Activated CD4-positive, CD25-positive, alpha-beta regulatory T cell (primary cell): Measurements from ENCODE around the gene JOSD1.

Experiments
- DNase-seq, 4 experiments: peaks; one replicate each; lab custom pipeline; 2025; lab: John Stamatoyannopoulos, UW

JOSD1 gene

DNA sequence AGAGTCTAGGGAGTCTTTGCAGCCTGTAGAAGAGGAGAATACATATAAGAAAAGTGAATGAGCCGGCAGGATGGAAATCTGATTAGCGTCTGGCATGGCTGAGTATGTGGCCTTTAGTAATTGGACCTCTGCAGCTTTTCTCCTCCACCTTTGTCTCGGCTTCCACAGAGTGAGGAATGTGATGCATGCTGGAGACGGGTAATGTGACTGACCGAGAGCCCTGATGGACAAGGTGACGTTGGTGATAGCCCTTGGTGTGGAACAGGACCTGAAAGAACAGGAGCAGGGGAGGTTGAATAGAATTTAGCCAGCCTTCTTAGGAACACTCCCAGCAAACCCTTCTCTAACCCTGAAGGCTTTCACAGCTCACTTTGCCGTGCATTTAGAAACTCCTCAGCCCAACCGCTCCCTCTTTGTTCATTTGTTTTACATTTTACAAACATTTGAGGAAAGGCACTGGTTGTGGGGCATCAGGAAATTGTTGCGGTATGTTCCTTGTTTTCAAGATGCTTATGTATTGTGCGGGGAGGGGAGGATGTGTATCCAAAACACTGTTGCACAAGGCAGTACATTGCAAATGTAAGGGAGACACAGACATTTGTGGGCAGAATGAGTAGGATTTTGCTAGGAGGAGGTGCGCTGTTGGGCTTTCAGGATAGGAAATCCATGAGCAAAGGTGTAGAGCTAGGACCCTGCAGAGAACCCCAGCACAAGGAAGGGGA, 11.9 kb upstream of the JOSD1 start:
- no peak for DNase-seq

- DNase-seq, result no peak
Measured at GRCh38 chr22:38710866-38711265, 10.1 kb upstream of the JOSD1 start.

DNA sequence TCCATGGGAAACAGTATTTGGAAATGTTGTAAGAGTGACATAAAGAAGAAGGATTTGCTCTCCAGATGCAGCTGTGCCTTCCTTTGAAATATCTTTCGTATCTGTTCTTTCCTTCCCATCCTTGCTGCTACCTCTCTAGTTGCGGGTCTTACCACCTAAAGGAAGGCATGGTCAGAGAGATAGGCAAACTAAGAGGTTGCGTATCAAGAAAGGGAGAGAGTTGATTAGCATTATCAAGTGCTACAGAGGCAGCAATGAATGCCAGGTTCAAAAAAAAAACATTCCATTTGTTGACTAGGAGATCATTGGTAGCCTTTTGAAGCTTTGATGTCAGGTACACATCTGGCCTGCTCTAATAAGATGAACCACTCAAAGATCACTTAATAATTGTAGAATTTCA, 9.6 kb upstream of the JOSD1 start:
- DNase-seq, result no peak

DNA sequence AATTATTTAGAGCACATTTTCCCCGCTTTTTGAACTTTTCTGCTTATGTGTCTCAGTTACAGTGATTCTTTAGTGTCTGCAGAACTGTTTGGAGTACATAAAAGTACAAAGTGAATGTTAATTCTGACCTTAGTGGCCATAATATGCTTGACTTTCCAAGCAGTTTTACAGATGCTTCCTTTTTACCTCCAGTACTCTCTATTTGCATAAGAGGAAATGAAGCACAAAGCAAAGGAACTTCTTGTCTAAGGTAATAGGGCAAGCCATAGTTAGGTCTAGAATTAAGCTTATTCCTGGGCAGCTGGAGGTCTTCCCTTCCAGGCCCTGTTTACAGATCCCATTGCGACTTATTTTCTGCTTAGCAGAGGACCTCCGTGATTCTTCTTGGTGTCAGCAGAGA, 8.6 kb upstream of the JOSD1 start:
- no peak for DNase-seq

DNA sequence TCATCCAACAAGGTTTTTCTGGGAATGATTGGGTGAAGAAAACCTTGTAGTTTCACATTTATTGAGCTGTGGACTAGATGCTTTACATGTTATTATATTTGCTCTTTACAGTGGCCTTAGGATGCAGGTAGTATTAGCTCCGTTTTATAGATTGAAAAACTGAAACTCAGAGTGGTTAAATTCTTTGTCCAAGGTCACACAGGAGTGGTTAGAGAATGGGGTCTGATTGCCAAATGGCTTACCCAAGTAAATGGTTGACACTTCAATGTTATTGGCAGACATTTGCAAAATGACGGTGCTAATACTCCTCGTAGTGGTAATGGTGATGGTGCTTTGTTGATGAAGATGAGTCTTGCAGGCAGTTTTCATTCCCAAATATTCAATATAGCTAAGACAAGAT, 7.2 kb upstream of the JOSD1 start:
- no peak for DNase-seq

GRCh38 chr22:38707346-38707745, 6.6 kb upstream of the JOSD1 start:
- DNase-seq, result no peak

DNA sequence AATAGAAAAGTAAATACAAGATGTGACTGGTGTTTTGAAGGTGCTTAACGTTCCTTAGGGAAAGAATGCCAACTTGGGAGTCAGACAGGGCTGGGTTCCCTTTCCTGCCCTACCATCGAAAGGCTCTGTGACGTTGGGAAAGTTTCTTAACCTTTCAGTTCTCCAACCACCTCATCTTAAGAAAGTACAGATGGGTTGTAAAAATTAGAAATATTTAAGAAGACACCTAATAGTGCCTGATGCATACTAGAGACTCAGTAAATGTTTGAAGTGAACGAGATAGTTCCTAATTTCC, 6.1 kb upstream of the JOSD1 start:
- no peak for DNase-seq

GRCh38 chr22:38706101-38706900, 5.6 kb upstream of the JOSD1 start:
- peak in 1 of 4 experiments; percentile 26 for DNase-seq

DNA sequence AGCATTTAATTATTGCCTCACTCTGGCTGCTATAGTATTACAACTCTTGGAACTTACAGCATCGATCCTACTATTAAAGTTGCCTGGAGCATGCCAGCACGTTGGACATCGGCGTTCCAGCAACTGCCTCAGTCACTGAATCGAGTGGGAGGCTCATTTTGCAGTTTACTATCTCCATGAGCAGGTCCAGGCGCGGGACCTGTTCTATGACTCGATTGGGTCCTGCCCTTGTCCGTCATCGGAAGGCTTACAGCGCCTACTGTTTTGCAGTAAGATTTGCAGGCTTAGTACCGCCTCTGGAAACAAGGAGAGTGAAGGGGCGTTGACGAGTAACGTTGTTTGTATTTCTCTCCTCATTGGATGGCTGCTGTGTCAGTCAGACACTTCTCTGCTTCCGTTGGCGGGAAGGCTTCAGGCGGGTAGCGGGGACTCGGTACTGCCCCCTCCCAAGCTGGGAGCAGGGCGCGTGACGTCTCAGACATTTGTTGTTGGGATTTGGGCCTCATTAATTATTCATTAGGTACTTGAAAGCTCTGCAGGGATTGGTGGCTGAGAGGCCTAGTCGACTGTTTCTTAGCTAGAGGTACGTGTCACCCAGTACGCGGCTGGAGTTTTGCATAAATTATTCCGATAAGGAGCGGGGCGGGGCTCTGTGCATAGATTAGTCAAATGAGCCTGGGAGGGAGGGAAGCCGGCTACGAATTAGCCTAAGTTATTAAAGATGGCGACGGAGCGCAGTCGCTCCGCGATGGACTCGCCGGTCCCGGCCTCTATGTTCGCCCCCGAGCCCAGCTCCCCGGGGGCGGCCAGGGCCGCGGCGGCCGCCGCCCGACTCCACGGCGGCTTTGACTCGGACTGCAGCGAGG, 4.7 kb upstream of the JOSD1 start, which contains the start of gene GTPBP1:
Gene GTPBP1 (plus strand): TSS at position 710 of the 866 bp plus-strand sequence. CDS start 12 bp downstream, at position 722.
- peak; percentile 94 to 99 (median 98) for DNase-seq

DNA sequence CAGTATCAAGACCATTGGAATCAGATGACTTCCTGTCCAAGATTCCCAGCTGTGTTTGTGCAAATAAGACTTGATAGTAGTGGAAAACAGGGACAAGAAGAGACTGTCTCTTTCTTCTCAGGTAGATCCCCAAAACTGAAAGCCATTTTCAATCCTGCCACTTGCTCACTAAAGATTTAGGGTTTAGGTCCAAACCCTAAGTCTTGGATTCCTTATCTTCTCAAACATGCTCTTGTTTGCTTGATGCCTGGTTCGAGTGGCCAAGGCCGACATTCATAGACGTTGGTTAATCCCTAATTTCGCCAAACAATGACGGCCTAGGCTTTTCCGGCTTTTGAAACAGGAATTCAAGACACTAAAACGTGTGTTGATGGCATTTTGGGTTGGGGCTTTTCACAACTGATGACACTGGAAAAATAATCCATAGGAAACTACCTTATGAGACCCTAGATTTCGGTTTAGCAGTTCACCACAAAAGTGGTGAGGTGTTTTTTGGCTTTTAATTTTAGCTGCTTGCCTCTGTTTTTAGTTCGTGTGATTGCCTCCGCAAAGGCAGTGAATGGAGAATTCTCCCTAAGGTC, 4.0 kb upstream of the JOSD1 start:
- no peak for DNase-seq

DNA sequence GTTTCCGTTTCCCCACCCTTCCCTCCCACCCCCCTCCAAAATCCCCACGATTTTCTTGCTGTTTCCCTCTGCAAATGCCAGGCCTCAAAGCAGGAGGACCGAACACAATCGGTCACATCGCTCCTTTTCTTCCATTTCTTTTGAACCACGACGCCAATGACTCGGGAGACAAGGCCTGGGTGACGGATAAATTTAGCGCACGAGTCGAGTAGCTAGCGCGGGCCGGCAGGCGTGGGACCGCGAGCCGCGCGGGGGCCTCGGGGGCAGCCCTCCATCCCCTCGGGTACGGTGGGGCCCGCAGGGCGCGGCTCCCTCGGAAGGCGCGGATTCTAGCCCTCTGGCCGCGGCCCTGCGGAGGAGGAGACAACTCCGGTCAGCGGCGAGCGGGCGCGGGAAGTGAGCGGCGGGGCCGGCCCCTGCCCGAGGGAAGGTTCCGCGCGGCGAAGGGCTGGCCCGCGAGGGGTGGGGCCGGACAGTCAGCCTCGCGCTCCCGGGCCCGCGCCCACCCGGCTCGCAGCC, 414 bp downstream of the JOSD1 start:
- peak in 1 of 4 experiments; percentile 54 for DNase-seq

- DNase-seq, result no peak
Measured at GRCh38 chr22:38699784-38700183, 959 bp downstream of the JOSD1 start.

GRCh38 chr22:38699143-38699542, 1.6 kb downstream of the JOSD1 start:
- no peak for DNase-seq

GRCh38 chr22:38698407-38699094, 2.2 kb downstream of the JOSD1 start:
- no peak for DNase-seq

DNA sequence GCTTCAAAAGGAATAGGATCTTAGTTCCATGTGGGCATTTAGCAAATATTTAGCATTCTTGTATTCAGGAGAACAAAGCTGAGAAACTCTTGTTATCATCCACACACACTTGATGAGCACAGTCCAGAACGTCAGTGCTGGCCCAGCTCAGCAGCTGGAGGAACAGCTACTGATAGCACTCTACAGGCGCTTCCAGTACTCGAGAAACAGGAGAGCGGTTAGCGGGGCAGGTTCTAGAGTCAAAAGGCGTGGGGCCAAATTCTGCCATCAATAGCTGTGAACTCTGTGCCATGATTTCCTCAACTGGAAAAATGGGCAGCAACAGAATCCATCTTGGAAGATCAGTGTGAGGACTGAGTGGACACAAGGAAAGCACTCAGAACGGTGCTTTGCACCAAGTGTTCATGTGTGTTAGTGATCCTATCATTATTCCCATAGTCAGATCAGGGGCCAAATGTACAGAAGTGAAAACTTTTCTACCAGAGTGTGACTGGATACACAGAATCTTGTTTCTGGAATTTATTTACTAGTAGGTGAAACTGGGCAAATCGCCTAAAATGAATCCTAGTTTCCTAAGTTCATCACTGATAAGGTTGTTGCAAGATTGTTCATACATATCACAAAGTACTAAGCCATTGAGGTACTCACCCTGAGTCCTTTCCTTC, 3.2 kb downstream of the JOSD1 start:
- no peak for DNase-seq

DNA sequence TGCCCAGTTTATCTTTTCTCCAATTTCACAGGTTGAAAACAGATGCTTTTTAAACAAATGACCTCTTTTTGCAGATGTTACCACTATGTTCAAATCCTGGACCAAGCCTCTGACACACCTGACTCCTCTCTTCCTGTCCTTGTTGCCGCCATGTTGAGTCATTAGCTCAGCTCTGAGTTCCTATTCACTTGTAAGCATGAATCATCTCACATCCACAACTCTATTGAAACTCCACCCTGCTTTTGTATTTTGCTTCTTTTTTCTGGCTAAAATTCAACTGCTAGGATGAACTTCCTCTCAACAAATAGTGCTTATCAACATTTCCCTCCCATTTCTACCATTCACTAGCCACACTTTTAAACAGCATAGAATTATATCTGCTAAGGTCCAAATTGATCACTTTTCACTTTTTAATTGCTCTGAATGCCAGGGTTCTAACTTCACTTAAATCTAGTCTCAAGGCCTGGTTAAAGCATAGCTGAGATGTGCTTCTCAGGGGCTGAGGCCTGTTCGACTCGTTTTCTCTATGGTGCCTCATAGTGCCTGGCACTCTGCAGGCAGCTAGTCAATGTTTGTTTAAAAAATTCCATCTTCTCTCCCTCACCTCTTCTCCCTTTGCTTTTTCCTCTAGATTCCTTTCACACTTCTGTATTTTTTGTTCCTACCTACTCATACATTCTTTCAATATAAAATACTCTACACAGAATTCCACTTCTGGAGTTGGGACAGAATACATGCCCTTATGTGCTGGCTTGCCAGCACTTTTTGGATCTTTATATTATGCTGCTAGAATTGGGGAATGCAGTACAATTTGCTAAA, 3.9 kb downstream of the JOSD1 start:
- peak in 1 of 4 experiments; percentile 6 for DNase-seq

GRCh38 chr22:38694940-38695339, 5.8 kb downstream of the JOSD1 start:
- DNase-seq, result no peak

DNA sequence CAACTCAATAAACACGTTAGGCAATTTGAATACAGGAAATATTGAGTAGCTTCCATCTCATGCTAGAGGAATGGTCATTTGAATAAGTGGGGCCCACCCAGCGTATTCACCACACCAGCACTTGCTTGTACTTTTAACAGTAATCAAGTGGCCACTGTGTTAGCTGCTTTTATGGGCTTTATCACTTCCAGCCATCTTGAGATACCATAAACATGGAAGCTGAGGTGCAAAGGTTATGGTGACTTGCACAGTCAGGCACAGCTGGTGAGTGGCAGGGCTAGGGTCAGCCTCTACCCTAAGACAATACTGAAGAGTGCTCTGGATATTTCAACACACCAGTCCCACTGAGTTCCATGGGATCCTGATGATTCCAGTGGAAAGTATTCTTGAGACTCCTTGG, 6.7 kb downstream of the JOSD1 start:
- DNase-seq, result no peak

- DNase-seq, result no peak
Measured at GRCh38 chr22:38689651-38690050, 11.1 kb downstream of the JOSD1 start.

DNA sequence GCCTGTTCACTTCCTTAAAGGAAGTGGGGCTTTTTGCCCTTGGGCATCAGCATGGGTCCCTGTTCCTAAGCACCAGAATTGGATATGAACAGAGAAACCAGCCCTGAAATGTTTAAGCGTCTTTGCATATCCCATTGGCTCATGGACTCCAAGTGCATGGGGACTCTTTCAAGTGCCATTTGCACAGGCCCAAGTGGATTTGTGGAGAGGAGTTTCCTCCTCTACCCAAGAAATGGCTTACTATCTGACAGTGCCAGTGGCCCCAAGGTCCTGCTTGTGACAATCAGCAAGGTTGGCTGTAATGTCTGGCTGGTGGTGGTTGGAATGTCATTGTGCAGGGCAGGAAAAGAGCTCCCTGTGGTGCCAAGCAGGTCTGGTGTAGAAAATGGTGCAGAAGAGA, 15.0 kb downstream of the JOSD1 start:
- no peak for DNase-seq
